Measurements from ENCODE around the gene MAGEC3. TPM values are rescaled to one million over a fixed set of nuclear protein-coding genes. Genes with fewer than 3 reads are reported as not detected.

The MAGEC3 gene
- total RNA-seq, result 1 to 10 TPM in 1 of 2 donors, under 1 TPM in 1; 0.93 to 1.2 TPM
- polyA plus RNA-seq (ENCODE audit: insufficient read depth, low read depth, low replicate concordance), result 0.47 TPM
- long read RNA-seq, donor 1, partial matches to known transcripts, result 10 of 10 reads
- long read RNA-seq, donor 1, other reads (novel, unspliced or antisense), result 0 of 10 reads
- long read RNA-seq, donor 2, result 0 reads

- DNase-seq, result no peak
- Histone ChIP-seq H3K27ac (no peak within 1 kb of the TSS), H3K36me3 (ENCODE audit: low read depth, missing control alignments) (no peaks in the 10 kb centered on the region), H3K9me3 (no peaks in the 10 kb centered on the region), H3K4me3 (no peak within 1 kb of the TSS), H3K4me1 (no peaks in the 10 kb centered on the region), H3K27me3 (no peaks in the 10 kb centered on the region)
- TF ChIP-seq POLR2A (IDR thresholded peaks at IDR 0.05), result no peak
- TF ChIP-seq CTCF (IDR thresholded peaks at IDR 0.05), result no peak
- 100% methylated on average over 2 of the region's 2 CpGs for WGBS, 2 donors
- intact Hi-C loops (cut with DNase I; ENCODE audit: low total_unique reads), result no loop called here
Measured at GRCh38 chrX:141838016-141838415, at the start of gene MAGEC3. MAGEC3 (plus strand) TSS chrX:141838316; CDS start chrX:141838316, 0 bp downstream.

DNA sequence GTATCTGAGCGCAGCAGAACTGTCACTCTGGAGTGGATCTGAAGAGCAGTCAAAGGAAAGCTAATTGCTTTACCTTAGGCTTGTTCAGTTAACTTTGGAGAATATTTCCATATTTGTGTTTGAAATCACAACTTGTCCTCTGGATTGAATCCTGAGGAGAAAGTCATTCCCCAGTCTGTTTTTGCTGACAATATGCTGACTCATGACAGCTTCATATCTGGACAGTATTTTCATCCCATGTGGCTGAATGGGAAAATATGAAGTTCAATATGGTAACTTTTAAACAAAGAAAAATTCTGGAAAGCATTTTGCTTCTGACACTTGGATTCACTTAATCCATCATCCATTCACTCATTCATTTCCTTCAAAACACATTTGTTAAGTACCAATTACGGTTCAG, 46.3 kb upstream of the MAGEC3 start:
- DNase-seq, result no peak
- no peaks in the 10 kb centered on the region for H3K9me3 ChIP-seq
- WGBS, 2 donors, result 68 to 91% methylated on average over 2 of the region's 2 CpGs
- H3K4me1 ChIP-seq, result no peaks in the 10 kb centered on the region
- TF ChIP-seq CTCF (IDR thresholded peaks at IDR 0.05) (no peak), POLR2A (IDR thresholded peaks at IDR 0.05) (no peak)
- no peak overlapping the region for H3K27ac ChIP-seq
- H3K27me3 ChIP-seq, result no peaks in the 10 kb centered on the region
- no peaks in the 10 kb centered on the region for H3K36me3 ChIP-seq (ENCODE audit: low read depth, missing control alignments)
- H3K4me3 ChIP-seq, result no peak overlapping the region
- intact Hi-C loops (cut with DNase I; ENCODE audit: low total_unique reads), result no loop called here

DNA sequence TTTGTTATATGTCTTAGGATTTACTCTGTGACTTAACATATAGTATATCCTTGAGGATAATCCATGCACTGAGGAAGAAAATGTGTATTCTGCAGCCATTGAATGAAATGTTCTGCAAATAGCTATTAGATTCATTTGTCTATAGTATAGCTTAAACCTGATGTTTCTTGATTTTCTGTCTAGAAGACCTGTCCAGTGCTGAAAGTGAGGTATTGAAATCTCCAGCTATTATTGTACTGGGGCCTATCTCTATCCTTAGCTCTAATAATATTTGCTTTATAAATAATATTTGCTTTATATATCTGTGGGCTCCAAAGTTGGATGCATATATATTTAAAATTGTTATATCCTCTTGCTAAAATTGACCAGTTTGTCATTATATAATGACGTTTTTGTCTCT, 26.7 kb upstream of the MAGEC3 start:
- DNase-seq, result no peak
- H3K27ac ChIP-seq, result no peak overlapping the region
- no peaks in the 10 kb centered on the region for H3K9me3 ChIP-seq
- intact Hi-C loops (cut with DNase I; ENCODE audit: low total_unique reads), result no loop called here
- WGBS, 2 donors, result 86 to 97% methylated on average over 1 of the region's 1 CpG
- no peaks in the 10 kb centered on the region for H3K27me3 ChIP-seq
- no peak overlapping the region for H3K4me3 ChIP-seq
- TF ChIP-seq CTCF (IDR thresholded peaks at IDR 0.05), result no peak
- no peaks in the 10 kb centered on the region for H3K36me3 ChIP-seq (ENCODE audit: low read depth, missing control alignments)
- H3K4me1 ChIP-seq, result no peaks in the 10 kb centered on the region

DNA sequence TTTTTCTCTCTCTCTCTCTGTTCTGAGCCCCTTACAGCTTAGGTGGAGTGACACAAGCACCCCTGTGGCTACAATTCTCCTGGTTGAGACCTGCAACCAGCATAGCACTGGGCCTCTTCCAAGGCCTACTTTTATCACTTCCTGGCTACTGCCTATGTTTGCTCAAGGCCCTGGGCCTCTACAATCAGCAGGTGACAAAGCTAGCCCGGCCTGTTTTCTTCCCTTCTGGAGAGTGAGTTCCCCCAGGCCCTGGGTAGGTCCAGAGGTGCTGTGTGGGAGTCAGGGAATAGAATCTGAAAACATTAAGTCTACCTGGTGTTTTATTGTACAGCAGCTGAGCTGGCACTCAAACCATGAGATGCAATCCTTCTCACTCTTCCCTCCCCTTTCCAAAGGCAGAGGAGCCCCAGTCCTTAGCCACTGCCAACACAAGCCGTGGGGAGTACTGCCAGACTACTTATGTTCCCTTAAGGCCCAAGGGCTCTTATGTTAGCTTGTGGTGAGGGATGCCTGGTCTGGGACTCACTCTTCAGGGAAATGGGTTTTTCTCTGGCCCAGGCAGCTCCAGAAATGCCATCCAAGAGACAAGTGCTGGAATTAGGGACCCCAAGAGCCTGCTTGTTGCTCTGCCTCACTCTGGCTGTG, 23.8 kb upstream of the MAGEC3 start:
- Histone ChIP-seq H3K36me3 (ENCODE audit: low read depth, missing control alignments) (no peaks in the 10 kb centered on the region), H3K27ac (no peak overlapping the region), H3K4me1 (no peaks in the 10 kb centered on the region), H3K4me3 (no peak overlapping the region), H3K9me3 (no peaks in the 10 kb centered on the region), H3K27me3 (no peaks in the 10 kb centered on the region)
- no peak for DNase-seq
- WGBS, 2 donors, result 67% methylated on average over 1 of the region's 2 CpGs; no CpG with 5 or more reads in 1 of the 2 donors
- intact Hi-C loops (cut with DNase I; ENCODE audit: low total_unique reads), result no loop called here
- TF ChIP-seq CTCF (IDR thresholded peaks at IDR 0.05) (no peak), POLR2A (IDR thresholded peaks at IDR 0.05) (no peak)

DNA sequence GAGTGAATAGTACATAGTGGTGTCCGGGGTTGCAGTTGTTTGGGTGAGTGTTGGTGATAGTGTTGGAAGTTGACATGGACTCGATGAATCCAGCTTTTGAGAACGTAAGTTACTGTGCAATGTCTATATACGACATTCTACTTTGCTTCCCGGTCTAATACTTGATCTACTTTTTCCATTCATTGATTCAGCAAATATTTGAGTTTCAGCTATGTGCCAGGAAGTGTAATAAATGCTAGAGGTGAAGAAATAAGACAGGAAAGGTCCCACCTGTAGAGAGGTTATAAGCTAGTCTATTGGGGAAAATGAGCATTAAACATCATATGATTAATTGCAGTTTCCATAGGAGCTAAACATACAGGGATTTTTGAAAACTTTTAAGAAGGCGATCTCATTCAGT, 22.2 kb upstream of the MAGEC3 start:
- intact Hi-C loops (cut with DNase I; ENCODE audit: low total_unique reads), result no loop called here
- no peak for DNase-seq
- WGBS, 2 donors, result 83 to 97% methylated on average over 5 to 6 of the region's 6 CpGs
- no peak overlapping the region for H3K4me3 ChIP-seq
- no peaks in the 10 kb centered on the region for H3K9me3 ChIP-seq
- H3K36me3 ChIP-seq (ENCODE audit: low read depth, missing control alignments), result no peaks in the 10 kb centered on the region
- H3K4me1 ChIP-seq, result no peaks in the 10 kb centered on the region
- no peaks in the 10 kb centered on the region for H3K27me3 ChIP-seq
- TF ChIP-seq CTCF (IDR thresholded peaks at IDR 0.05), result no peak
- no peak for TF ChIP-seq POLR2A (IDR thresholded peaks at IDR 0.05)
- no peak overlapping the region for H3K27ac ChIP-seq

All from testis (tissue), 5 donors.